HG03520 (cell line): ENCODE results near the gene VPS13D.

ENCODE experiments used
- ATAC-seq: cut with Tn5 transposase; IDR thresholded peaks from one replicate; pipeline ENCODE4 v1.9.1; 2021; ENCODE audit warnings: mild to moderate bottlenecking, moderate library complexity; ENCODE audit not compliant: unreplicated experiment

VPS13D gene

DNA sequence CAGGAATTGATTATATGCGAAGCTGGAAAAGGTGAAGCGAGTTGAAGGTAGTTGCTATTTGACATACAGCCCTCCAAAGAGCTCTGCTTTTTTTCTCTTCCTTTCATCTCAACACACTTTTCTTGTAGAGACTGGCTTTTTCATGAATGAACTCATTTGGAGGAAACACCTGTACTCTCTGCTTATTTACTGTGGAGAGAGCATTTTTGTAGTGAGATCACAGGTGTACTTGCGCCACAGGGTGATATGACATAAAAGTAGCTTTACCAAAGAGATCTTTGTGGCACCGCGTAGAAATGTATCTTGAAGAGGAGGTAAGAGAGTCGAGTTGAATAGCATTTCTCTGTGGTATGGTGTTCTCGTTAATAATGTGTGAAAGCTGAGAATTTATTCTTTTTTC is 187.6 kb downstream of the VPS13D start:
- no peak for ATAC-seq

DNA sequence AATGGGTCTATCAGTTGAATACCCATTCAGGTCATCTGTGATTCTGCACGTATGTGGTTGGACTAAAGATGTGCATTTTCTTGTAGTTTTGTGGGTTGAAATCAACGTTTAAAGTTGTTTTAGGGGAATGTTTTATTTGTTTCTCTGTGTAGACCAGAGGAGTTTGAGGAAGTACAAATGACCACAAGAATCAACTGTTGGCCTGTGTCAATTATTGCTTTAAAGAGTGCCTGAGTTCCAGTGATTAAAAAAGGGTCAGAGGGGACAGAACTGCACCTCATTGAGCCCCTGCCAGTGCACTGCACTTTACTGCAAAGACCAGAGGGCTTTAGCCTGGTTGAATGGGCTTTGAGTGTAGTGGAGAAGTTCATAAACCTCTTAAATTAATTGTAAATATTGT is 190.3 kb downstream of the VPS13D start:
- no peak for ATAC-seq

DNA sequence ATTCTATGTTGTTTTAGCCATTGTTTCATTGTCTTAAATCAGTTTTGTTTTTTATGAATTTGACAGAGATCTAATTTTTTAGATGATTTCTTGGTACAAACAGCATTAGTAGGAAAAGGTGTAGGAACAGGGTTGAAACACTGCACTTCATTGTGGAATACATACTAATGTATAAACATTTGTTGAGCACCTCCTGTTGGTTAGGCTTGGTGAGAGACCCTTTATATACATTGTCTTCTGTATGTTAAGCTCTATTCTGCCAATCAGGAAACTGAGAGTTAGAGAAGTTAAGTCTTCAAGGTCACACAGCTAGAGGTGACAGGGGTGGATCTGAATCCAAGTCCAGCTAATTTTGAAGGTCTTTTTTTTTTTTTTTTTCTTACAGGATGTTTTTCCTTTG is 192.7 kb downstream of the VPS13D start:
- no peak for ATAC-seq

DNA sequence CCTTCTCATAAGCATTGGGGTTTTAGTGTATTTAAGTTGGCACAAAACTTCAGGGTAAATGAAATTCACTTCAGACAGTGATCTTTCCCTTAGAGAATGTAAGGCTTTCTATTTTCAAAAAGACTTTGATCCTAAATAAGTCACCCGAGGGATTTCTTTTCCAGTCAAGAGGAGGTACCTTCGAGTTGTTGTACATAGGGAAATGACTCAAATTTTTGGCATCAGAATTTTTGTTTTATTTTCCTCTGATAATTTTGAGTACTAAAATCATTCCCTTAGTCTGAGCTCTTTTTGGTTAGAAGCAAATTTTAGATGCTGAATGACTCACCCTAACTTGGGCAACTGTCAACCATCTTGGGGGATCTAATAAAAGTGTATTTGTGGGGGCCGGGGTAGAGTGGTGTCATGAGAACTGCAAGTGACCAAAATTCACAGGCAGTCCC is 194.3 kb downstream of the VPS13D start:
- no peak for ATAC-seq

DNA sequence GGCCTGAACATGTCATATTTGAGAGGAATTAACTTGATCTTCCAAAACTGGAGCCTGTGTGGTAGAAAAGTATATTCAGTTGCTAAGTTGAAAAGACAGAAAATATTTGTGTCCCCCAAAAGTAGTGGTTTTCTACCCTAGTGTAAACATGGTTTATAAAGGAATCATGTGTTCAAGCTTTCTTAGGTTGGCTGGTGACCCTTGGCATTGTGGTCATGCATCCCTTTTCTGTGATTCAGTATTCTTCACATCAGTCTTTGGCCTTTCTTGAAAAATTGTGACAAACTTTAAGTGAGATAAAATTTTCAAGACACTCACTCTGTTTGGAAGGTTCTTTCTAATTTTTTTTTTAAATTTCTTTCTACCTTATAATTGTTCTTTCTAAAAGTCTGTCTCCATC is 195.0 kb downstream of the VPS13D start:
- ATAC-seq: no peak

DNA sequence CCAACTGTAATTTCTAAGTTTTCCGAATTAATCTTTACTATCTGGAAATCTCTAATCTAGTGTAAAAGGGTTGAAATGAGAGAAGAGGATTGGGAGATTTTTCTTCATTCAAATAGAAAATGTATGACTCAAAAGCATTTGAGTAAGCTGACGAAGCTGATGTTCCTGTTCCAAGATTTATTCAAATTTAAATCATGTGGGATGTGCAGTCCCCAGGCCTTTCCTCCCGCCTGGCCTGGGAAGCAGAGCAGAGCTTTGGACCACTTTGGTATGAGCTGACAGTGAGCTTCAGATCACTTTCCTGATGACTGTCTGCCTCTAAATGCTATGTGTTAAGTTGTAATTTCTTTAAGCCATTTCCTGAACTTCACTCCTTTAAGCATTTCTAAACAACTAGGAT is 196.2 kb downstream of the VPS13D start:
- ATAC-seq: no peak

DNA sequence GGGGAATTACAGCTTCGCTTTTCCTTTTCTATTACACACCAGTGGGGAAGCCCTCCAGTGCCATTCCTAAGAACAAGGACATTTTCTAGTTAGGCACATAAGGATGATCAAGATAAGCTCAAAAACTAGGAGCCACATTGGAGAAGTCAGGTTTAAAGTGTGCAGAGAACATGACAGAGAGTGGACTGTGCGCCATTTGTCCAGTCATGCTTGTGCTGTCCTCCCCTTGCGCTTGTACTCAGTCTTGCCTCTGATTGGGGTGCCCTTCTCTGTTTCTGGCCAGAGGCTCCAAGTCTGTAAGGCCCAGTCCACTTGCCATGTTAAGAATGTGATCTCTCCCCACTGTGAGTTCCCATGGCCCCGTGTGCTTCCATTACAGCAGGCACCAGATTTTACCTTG is 198.5 kb downstream of the VPS13D start:
- ATAC-seq: no peak

DNA sequence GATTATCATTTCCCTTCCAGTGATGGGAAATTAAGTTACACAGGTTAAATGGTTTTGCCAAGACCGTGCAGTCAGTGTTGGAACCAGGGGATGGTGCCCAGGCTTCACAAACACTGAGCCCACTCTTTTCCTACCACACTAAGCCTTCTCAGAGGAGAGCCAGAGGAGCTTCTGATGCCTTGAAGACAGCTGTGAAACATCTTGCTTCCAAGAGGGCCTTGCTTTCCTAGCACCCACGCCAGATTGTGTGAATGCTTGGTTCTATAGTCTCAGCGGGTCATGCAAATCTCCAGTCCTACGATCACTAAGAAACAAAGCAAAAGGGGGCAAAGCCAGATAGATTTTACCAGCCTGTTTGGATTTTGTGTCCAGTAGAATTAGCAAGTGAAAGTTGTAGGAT is 200.7 kb downstream of the VPS13D start:
- ATAC-seq: no peak

DNA sequence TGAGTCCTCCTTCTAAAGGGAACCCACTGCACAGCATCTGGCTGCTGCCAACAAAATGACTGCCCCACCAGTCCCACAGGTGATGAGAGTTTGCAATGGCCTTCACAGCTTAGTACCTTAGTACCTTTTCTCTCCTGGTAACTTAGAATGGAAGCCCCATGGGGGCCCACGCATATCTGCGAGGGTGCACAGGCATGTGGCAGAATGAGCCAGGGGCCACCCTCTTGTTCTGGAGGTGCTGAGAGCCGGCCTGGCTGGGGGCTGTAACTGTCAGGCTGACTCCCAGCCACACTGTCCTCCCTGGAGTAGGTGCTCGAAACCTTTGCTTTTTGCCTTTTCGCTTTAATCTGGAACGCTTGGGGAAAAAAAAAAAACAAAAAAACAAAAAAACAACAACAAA is 203.1 kb downstream of the VPS13D start:
- no peak for ATAC-seq

DNA sequence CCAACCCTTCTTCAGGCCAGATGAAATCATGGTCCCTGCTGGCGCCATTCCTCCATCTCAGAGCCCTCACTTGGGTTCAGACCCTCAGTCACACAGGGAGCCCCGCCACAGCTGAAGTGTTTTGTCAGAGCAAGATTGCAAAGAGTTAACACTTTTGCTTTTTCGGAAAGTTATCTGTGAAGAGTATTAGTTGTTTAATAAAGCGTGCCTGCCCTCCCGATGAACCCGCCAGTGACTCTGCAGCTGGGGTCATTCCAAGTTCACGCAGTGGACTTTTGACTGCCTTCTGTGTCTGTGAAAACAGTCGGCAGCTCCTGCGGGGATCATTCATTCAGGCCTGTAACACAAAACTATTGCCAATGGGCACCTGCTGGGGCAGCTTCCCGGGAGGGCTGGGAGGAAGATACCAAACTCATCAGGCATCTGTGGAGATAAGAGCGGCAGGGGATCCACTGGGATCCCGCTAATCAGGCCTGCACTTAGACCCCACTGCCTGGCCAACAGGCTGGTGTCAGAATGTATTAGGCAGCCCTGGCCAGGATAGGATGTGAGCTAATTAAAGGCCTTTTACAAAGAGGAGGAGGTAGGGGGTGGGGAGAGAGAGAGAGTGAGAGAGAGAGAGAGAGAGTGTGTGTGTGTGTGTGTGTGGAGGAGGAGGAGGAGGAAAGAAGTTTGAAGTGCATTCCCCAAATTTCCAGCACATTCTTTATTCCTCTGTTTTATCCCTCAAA is 203.7 kb downstream of the VPS13D start:
- ATAC-seq: no peak

DNA sequence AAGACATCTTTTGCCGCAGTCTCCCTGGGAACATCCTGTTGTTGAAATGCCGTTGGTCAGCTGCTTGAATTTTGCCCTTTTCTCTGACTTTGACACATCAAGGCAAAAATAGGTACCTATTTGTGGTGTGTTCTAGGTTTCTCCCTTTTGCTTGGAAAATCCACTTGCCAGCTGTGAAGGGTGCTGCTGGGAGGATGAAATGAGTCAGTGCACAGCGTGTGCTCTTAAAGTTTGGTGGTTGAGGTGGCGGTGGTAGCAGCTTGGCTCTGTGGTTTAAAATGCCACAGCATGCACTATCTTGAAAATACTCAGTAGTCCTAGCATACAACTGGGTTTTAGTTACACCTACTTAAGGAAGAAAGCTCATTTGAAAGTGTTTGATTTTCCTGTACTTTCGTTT is 204.3 kb downstream of the VPS13D start:
- ATAC-seq: peak; percentile 33

DNA sequence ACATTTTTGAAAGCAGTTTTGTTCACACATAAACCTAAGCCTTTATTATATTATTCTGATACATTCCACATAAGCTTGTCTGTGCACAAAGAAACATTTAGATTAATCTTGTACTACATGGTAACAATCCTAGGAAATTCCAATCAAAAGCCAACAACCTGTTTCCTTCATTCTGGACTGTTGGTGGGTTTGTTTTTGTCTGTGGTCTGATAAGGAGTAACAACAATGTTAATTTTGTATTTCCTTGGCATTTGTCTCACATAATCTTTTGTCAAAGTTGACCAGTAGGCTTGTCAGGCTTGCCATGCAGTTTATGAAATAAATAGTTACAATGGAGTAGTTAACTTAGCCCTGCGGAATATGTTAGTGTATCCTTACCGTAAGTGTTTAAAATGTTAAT is 204.9 kb downstream of the VPS13D start:
- no peak for ATAC-seq

DNA sequence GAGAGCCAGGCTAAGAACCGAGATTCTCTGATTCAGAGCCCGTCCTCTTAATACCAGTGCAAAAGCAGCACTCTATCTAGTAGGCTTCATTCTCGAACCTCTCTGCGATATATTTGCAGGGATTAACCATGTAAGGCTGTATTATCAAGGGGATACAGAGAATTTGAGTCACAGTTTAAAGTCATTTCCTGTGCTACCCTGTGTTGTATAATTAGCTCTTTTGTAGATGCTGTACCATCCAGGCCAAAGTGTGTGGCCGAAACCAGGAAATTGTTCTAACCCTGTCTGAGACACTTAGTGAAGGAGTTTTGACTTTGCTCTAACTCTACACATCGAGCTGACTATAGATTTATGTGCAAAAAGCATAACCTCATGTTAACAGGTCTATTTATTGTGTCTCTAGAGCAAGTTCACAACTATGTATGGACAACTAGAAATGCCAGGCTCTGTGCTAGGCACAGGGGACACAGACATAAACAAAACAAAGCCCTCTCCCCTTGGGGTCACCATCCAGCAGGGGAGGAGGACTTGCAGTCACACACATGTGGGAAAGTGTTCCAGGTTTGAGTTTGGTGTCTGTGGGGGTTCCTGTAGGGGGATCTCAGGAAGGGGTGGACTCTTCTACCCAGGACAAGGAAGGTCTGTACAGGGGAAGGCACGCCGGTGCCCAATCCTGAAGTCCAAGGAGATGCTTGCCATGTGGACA is 206.0 kb downstream of the VPS13D start:
- peak; percentile 72 for ATAC-seq

DNA sequence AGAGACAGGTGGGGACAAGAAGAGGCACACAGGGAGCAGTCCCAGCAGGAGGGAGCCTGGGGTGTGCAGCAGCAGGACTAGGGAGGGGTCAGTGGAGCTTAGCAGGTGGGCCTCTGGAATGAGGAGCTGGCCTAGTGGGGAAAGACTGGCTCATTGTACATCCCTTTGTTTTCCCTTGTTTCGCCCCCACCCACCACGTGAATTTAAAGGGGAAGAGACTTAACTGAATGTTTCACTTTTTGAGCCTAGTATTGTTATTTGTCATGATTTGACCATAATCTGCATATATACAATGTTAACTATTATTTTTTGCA is 206.5 kb downstream of the VPS13D start:
- ATAC-seq: no peak

DNA sequence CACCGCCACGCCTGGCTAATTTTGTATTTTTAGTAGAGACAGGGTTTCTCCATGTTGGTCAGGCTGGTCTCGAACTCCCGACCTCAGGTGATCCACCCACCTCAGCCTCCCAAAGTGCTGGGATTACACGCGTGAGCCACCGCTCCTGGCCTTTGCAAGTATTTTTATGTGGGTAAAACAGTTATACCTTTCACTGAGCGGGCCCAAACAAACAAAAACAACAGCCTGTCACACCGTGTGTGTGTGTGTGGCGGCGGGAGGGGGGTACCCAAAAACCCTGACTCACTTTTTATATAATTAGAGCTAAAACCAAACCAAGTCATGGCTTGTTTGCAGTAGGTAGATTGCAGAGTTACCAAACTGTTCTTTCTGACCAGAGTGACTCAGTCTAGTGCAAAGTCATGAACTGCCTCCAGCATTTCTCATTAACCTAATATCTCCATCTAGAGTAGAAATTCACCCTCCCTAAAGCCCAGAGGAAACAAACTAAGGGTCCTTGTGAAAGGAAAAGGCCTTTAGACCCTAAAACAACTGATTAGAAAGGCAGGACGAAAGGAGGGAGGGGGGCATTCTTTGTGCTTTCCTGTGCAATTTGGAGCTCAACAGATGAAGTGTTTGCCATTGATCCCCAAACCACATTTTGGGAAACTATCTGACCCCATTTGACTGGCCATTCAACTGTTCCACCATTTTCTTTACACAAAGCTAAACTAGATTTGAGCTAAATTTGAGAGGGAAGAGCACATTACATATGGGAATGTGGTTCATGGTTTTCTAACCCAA is 207.2 kb downstream of the VPS13D start:
- no peak for ATAC-seq

DNA sequence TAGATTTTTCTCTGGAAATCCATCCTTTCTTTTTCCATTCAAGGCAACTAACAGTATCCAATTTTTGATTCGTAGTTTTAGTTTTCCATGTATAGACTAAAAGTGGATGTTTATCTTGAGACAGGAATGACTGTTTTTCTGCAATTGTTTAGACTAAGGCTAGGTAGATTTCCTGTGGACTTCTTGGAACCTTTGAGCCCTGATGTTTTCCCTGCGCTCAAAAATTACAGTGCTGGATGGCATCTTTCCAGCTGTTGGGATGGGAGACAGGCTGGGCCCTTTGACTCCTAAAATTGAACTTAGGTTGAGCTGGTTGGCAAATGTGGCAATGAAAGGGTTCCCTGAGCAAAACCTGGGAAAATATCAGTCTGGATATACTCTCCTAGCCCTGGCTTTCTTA is 207.8 kb downstream of the VPS13D start:
- no peak for ATAC-seq

DNA sequence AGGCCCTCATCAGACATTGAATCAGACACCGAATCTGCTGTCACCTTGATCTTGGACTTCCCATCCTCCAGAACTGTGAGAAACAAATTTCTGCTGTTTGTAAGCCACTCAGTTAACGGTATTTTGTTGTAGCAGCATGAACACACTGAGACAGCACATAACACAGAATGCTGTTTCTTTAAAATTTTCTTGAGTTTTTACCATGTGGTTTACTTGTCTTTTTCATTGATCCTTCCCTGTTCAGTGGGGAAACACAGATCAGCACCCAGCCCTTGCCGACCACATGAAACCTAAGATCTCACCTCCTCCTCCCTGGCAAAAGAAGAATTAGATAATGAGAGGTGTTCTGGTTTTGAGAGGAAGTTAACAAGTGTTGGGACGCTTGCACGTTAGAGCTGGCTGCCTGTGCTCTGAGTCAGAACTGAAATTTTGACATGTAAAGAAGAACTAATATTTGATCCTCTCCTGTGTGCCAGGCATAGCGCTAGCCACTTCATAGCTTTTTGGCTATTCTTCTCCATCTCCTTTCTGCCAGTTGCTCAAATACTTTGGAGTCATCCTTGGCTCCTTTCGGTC is 208.6 kb downstream of the VPS13D start:
- no peak for ATAC-seq

DNA sequence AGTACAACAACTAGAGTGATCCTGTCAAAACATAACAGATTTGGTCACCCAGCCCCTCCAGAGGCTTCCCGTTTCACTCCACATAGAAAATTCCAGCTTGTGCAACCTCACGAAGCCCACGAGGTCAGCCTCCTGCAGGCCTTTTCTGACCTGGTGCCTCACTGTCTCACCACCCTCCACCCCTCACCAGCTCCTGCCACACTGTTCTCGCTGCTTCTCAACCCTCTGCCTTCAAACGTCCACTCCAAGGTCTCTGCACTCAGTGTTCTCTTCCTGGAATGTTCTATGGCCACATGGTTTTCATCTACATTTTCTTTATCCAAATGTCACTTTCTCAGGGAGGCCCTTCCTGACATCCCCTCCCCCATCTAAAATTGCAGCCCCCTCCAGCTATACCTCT is 209.2 kb downstream of the VPS13D start:
- no peak for ATAC-seq

DNA sequence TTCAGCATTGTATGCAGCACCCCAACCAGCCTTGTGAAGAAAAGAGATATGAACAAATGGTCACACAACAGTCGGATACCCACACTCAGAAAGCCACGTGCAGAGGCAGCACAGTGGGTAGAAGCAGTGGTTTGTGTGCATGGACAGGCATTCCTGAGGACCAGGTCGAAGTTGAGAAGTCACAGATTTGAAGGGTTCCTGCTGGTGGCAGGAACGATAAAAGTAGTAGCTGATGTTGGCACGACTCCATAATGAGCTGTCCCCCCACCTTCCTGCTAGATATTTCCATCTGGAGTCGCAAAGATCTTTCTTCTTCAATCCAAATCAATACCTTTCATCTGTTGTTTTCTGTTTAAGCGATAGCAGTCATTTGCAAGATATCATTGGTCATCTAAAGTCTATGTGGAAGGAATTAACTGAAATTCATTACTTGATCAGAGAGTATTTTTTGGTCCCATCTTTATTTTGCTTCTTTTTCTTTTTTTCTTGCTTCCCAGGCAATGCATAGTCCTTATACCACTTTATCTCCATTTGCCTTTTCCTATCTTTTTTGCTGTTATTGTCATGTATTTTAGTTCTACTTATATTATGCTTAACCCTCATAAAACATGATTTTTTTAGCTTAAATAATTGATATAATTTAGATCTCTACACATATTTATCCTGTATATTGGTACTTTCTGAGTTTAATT is 211.7 kb downstream of the VPS13D start:
- ATAC-seq: no peak

DNA sequence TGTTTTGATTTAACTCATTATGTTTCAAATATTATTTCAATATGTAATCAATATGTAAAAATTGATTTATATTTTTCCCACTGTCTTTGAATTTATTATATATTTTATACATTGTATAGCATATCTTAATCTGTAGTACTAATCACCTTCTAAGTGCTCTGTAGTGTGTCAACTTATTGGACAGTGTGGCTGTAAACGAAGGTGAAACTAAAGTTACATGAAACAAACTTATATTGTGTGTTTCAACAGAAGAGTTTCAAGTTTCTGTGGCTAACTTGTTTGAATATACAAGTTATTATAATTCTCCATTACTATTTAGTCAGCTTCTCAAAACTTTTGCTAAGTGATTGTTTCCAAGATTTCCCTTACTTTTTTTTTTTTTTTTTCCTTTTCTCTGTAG is 212.4 kb downstream of the VPS13D start:
- no peak for ATAC-seq

DNA sequence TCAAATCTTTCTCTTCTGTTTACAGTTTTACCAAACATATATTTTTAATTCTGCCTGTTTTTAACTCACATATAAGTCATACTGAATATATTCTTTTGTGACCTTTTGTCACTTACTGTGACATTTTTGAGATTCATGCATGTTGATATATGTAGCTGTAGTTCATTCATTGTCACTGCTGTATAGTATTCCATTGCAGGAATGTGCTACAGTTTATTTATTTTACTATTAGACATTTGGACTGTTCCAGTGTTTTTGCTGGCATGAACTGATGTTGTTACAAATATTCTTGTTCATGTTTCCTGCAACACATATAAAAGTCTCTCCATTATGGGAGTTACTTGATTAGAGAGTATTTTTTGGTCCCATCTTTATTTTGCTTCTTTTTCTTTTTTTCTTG is 213.3 kb downstream of the VPS13D start:
- ATAC-seq: no peak
